ENCODE data around the gene LMAN2L. TPM values are rescaled to one million over a fixed set of nuclear protein-coding genes. Genes with fewer than 3 reads are reported as not detected.

Gene LMAN2L
- total RNA-seq, 1 experiment from 2014 or later = 15.6 TPM

- peaks cover 42% of the 10 kb centered on the region for H3F3A ChIP-seq (ENCODE audit: insufficient read depth, low read depth)
- H3K27ac ChIP-seq = no peak overlapping the region
- peak in 1 of 2 experiments; percentile 32 for DNase-seq
- TF ChIP-seq CTCF (conservative IDR thresholded peaks at IDR 0.05) = no peak
- no peak for TF ChIP-seq EZH2 (IDR thresholded peaks at IDR 0.05; ENCODE audit: low read depth)
- no peaks in the 10 kb centered on the region for H4K20me1 ChIP-seq (ENCODE audit: insufficient read depth)
- no peaks in the 10 kb centered on the region for H3K9me3 ChIP-seq (ENCODE audit: insufficient read depth, low read depth)
- intact Hi-C loops (cut with micrococcal nuclease; ENCODE audit: unreplicated experiment) = no loop called here
- ChIA-PET CTCF (interaction anchor here (0.5 kb wide), 1 partner anchor 112 kb away, joined by 3 read pairs; no protein-coding TSS in a partner anchor), POLR2A (ENCODE audit: unreplicated experiment) (no interaction called here)
- no peaks in the 10 kb centered on the region for H3K27me3 ChIP-seq (ENCODE audit: insufficient read depth, low read depth)
- no peak overlapping the region for H3K4me3 ChIP-seq
- H3K9me2 ChIP-seq (ENCODE audit: insufficient read depth) = no peaks in the 10 kb centered on the region
- H3K4me1 ChIP-seq (replicated peaks; ENCODE audit: insufficient read depth) = peaks cover 27% of the 10 kb centered on the region
- H3K79me2 ChIP-seq (ENCODE audit: low read depth) = peaks cover 10% of the 10 kb centered on the region
- H2AFZ ChIP-seq = no peak overlapping the region
- BruUV-seq (replicated peaks) = no TSS peak
- no peaks in the 10 kb centered on the region for H3K36me3 ChIP-seq (ENCODE audit: low read depth)
- H3K4me2 ChIP-seq = no peak overlapping the region
These were observed 17.1 kb upstream of the LMAN2L start for GRCh38 chr2:96756788-96757476.

- Histone ChIP-seq H3K4me1 (replicated peaks; ENCODE audit: insufficient read depth) (peaks cover 24% of the 10 kb centered on the region), H3K36me3 (ENCODE audit: low read depth) (no peaks in the 10 kb centered on the region), H4K20me1 (ENCODE audit: insufficient read depth) (no peaks in the 10 kb centered on the region), H3K4me2 (no peak overlapping the region), H3K27me3 (ENCODE audit: insufficient read depth, low read depth) (no peaks in the 10 kb centered on the region), H3K27ac (no peak overlapping the region), H3K9me3 (ENCODE audit: insufficient read depth, low read depth) (no peaks in the 10 kb centered on the region), H3K4me3 (no peak overlapping the region), H3K79me2 (ENCODE audit: low read depth) (no peaks in the 10 kb centered on the region), H3K9me2 (ENCODE audit: insufficient read depth) (no peaks in the 10 kb centered on the region), H3F3A (ENCODE audit: insufficient read depth, low read depth) (peaks cover 30% of the 10 kb centered on the region), H2AFZ (no peak overlapping the region)
- DNase-seq = no peak
- POLR2A ChIA-PET (ENCODE audit: unreplicated experiment) = no interaction called here
- CTCF ChIA-PET = no interaction called here
- BruUV-seq (replicated peaks) = no TSS peak
- TF ChIP-seq EZH2 (IDR thresholded peaks at IDR 0.05; ENCODE audit: low read depth) (no peak), CTCF (conservative IDR thresholded peaks at IDR 0.05) (no peak)
- intact Hi-C loops (cut with micrococcal nuclease; ENCODE audit: unreplicated experiment) = no loop called here
These were observed 14.5 kb upstream of the LMAN2L start for GRCh38 chr2:96754317-96754716.

GRCh38 chr2:96753661-96754282, 13.9 kb upstream of the LMAN2L start:
- Histone ChIP-seq H3K79me2 (ENCODE audit: low read depth) (no peaks in the 10 kb centered on the region), H3K9me3 (ENCODE audit: insufficient read depth, low read depth) (no peaks in the 10 kb centered on the region), H3K4me2 (peak overlapping the region; percentile 3), H3K4me1 (replicated peaks; ENCODE audit: insufficient read depth) (peaks cover 24% of the 10 kb centered on the region), H3K9me2 (ENCODE audit: insufficient read depth) (no peaks in the 10 kb centered on the region), H3K4me3 (no peak overlapping the region), H4K20me1 (ENCODE audit: insufficient read depth) (no peaks in the 10 kb centered on the region), H2AFZ (no peak overlapping the region), H3F3A (ENCODE audit: insufficient read depth, low read depth) (peaks cover 28% of the 10 kb centered on the region), H3K27me3 (ENCODE audit: insufficient read depth, low read depth) (no peaks in the 10 kb centered on the region), H3K27ac (peak overlapping the region; percentile 16; the same call in 1 of the 2 replicates), H3K36me3 (ENCODE audit: low read depth) (no peaks in the 10 kb centered on the region)
- no TSS peak for BruUV-seq (replicated peaks)
- ChIA-PET CTCF (interaction anchor here (0.6 kb wide), 1 partner anchor 203 kb away, joined by 3 read pairs; no protein-coding TSS in a partner anchor), POLR2A (ENCODE audit: unreplicated experiment) (no interaction called here)
- intact Hi-C loops (cut with micrococcal nuclease; ENCODE audit: unreplicated experiment) = no loop called here
- peak in 1 of 2 experiments; percentile 80 for DNase-seq
- TF ChIP-seq EZH2 (IDR thresholded peaks at IDR 0.05; ENCODE audit: low read depth) = no peak
- no peak for TF ChIP-seq CTCF (conservative IDR thresholded peaks at IDR 0.05)
